IPS-18a (cell line): ENCODE measurements around the gene CMPK1.
"Not testable (repeated sequence)": the region's sequence is repeated elsewhere in the genome, so short reads cannot be mapped to it uniquely, and the experiment has no call there.

Source experiments
- H3K27ac ChIP-seq: one replicate; pipeline ENCODE4 v1.5.1; 2013; ENCODE audit warnings: low read length
- H3K27me3 ChIP-seq: one replicate; pipeline ENCODE4 v1.6.1; 2013; ENCODE audit warnings: mild to moderate bottlenecking, low read length; ENCODE audit not compliant: control insufficient read depth, insufficient read depth
- H3K36me3 ChIP-seq: one replicate; pipeline ENCODE4 v1.6.1; 2013; ENCODE audit warnings: low read depth, low read length; ENCODE audit not compliant: control insufficient read depth
- H3K4me1 ChIP-seq: one replicate; pipeline ENCODE4 v1.6.1; 2013; ENCODE audit warnings: low read depth, low read length; ENCODE audit not compliant: control insufficient read depth
- H3K4me3 ChIP-seq: one replicate; pipeline ENCODE4 v1.5.1; 2013; ENCODE audit warnings: low read length
- H3K9ac ChIP-seq: one replicate; pipeline ENCODE4 v1.6.1; 2013; ENCODE audit warnings: mild to moderate bottlenecking, low read length, moderate library complexity
- H3K9me3 ChIP-seq: one replicate; pipeline ENCODE4 v1.6.1; 2013; ENCODE audit warnings: low read depth, low read length; ENCODE audit not compliant: control insufficient read depth

CMPK1 gene

DNA sequence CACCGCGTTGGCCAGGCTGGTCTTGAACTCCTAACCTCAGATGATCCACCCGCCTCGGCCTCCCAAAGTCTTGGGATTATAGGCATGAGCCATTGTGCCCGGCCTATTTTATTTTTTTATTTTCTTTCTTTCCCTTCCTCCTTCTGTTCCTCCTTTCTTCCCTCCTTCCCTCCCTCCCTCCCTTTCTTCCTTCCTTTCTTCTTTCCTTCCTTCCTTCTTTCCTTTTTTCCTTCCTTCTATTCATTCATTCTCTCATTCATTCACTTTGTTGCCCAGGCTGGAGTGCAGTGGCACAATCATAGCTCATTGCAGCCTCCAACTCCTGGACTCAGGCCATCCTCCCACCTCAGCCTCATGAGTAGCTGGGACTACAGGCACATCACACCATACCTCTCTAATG, 13.4 kb downstream of the CMPK1 start:
- not testable (repeated sequence) for H3K4me1 ChIP-seq, H3K9ac ChIP-seq, H3K9me3 ChIP-seq, H3K36me3 ChIP-seq, H3K27ac ChIP-seq, H3K4me3 ChIP-seq, H3K27me3 ChIP-seq

DNA sequence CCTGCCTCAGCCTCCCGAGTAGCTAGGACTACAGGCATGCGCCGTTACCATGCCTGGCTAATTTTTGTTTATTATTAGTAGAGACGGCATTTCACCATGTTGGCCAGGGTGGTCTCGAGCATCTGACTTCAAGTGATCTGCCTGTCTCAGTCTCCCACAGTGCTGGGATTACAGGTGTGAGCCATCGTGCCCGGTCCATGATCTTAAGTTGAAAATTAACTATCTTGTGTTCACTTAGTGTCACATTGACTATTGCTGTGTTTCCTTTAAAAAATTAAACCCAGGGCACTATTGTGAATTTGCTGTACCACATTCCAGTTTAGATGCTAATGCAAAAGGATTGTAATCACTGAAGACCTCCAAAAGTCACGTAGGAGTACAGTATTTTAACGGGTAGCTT, 14.1 kb downstream of the CMPK1 start:
- Histone ChIP-seq H3K27me3 (no peaks in the 10 kb centered on the region), H3K9ac (no peak overlapping the region), H3K9me3 (no peaks in the 10 kb centered on the region), H3K4me1 (no peaks in the 10 kb centered on the region), H3K36me3 (no peaks in the 10 kb centered on the region), H3K4me3 (no peak overlapping the region), H3K27ac (no peak overlapping the region)

DNA sequence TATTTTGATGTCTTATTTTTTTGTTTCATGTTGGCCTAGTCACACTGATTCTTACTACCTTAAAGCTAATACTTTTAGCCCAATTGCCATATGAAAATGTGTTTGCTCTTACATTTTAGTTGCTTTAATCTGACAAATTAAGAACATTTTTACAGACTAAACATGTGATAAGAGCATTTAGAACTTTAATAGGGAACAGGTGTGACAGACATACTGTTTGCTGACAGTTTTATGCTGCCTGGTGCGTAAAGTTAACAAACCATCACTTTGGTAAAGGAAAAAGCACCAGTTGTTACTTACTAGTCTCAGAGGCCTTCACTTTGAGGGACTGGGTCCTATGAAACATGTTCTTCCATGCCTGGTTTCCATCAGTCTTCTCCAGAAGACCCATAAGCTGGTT, 14.7 kb downstream of the CMPK1 start:
- no peaks in the 10 kb centered on the region for H3K36me3 ChIP-seq
- no peak overlapping the region for H3K4me3 ChIP-seq
- no peaks in the 10 kb centered on the region for H3K9me3 ChIP-seq
- no peak overlapping the region for H3K27ac ChIP-seq
- H3K4me1 ChIP-seq = no peaks in the 10 kb centered on the region
- H3K9ac ChIP-seq = no peak overlapping the region
- no peaks in the 10 kb centered on the region for H3K27me3 ChIP-seq

DNA sequence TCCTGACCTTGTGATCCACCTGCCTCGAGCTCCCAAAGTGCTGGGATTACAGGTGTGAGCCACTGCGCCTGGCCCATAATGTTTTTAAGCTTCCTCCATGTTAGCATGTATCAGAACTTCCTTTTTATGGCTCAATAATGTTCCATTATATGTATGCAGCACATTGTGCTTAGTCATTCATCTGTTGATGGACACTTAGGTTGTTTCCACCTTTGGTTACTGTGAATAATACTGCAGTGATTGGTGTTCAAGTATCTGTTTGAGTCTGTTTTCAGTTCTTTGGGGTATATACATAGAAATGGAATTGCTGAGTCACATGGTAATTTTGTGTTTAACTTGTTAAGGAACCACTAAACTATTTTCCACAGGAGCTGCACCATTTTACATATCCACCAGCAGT, 17.7 kb downstream of the CMPK1 start:
- Histone ChIP-seq H3K4me1 (no peaks in the 10 kb centered on the region), H3K27ac (no peak overlapping the region), H3K4me3 (no peak overlapping the region), H3K27me3 (no peaks in the 10 kb centered on the region), H3K9ac (no peak overlapping the region), H3K9me3 (no peaks in the 10 kb centered on the region), H3K36me3 (no peaks in the 10 kb centered on the region)

DNA sequence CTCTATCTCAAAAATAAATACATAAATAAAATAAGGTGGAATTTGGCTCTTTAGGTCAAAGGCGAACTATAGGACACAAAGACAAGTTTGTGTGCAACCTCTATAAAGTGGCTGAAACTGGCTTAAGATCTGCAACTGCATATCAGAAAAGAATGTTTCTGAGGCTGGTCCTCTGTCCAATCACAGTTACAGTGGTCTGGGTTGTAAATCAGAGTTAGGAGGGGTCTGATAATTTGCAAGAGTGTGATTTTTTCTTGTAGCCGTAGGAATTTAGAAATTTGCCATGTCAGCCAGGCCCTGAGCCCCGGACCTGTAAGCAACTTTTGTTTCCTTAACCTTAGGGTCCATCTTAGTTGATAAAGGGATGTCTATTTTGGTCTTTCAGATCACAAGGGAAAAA, 27.8 kb downstream of the CMPK1 start:
- no peaks in the 10 kb centered on the region for H3K27me3 ChIP-seq
- no peaks in the 10 kb centered on the region for H3K9me3 ChIP-seq
- H3K4me3 ChIP-seq = no peak overlapping the region
- no peak overlapping the region for H3K27ac ChIP-seq
- no peaks in the 10 kb centered on the region for H3K36me3 ChIP-seq
- H3K4me1 ChIP-seq = no peaks in the 10 kb centered on the region
- H3K9ac ChIP-seq = no peak overlapping the region

DNA sequence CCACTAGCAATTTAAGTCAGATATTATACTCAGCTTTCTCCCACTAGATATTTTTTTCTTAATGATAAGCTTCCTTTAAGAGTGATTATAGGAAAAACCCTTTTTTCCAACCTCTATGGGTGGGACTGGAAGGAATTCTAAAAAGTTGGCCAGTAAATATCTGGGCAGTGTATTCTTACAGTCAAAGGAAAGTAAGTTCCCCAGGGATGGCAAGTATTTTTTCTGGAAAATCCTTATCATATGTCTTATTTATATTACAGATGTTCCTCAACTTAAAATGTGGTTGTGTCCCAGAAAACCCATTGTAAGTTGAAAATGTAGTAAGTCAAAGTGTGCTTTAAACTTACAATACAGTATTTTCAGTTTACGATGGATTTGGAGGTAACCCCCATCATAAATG, 29.2 kb downstream of the CMPK1 start:
- H3K4me1 ChIP-seq = no peaks in the 10 kb centered on the region
- no peak overlapping the region for H3K27ac ChIP-seq
- H3K4me3 ChIP-seq = no peak overlapping the region
- H3K36me3 ChIP-seq = no peaks in the 10 kb centered on the region
- no peaks in the 10 kb centered on the region for H3K27me3 ChIP-seq
- H3K9me3 ChIP-seq = no peaks in the 10 kb centered on the region
- no peak overlapping the region for H3K9ac ChIP-seq

DNA sequence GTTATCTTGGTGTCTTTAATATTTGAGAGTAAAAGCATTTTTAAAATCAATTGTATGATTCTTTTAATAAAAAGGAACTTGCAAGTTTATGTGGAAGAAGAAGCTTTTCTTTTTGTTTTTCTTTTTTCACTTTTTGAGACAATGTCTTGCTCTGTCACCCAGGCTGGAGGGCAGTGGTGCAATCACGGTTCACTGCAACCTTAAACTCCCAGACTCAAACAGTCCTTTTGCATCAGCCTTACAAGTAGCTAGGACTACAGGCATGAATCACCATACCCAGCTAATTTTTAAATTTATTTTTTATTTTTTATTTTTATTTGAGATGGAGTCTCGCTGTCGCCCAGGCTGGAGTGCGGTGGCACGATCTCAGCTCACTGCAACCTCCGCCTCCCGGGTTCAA, 34.1 kb downstream of the CMPK1 start:
- peaks cover 7% of the 10 kb centered on the region for H3K36me3 ChIP-seq
- no peak overlapping the region for H3K27ac ChIP-seq
- no peaks in the 10 kb centered on the region for H3K27me3 ChIP-seq
- H3K9ac ChIP-seq = no peak overlapping the region
- no peak overlapping the region for H3K4me3 ChIP-seq
- H3K4me1 ChIP-seq = no peaks in the 10 kb centered on the region
- H3K9me3 ChIP-seq = no peaks in the 10 kb centered on the region

DNA sequence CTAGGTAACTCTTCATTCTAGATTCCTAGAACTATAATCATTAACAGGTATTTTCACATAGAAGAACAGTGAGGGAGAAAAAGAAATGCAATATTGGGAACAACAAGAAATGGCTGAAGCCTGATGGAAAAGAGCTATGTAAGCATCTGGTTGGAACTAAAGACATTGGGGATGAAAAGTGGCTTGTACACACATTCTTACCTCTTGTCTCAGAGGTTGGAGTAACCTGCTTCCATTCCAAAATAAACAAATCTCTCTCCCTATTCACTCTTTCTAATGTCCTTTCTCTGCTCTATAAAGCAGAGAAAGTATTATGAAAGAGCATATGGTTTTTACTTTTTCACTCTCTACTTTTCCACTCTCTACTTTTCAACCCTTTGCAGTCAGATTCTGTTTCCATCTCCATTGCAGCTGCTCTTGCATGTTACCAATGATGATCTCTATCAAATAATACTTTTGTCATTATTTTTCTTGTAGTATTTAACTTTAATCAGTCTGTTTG, 37.5 kb downstream of the CMPK1 start:
- Histone ChIP-seq H3K4me1 (no peaks in the 10 kb centered on the region), H3K9me3 (no peaks in the 10 kb centered on the region), H3K27ac (no peak overlapping the region), H3K27me3 (no peaks in the 10 kb centered on the region), H3K36me3 (peaks cover 23% of the 10 kb centered on the region), H3K4me3 (no peak overlapping the region), H3K9ac (no peak overlapping the region)

DNA sequence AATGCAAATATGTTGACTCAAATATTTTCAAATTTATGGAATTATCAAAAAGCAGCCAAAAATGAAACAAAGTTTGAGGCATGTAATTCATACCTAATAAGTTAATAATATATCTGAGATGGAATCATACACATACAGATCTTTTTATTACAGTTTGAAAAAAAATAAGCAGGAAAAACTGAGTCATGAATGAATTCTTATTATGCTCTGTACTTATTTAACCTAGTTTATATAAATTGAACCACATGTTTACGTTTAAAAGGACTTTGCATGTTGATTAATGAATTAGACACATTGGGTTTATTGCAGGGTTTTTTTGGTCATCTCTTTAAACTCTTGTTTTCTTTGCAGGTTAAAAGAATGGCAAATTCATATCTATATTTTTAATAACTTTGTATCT, 40.9 kb downstream of the CMPK1 start:
- peaks cover 11% of the 10 kb centered on the region for H3K4me1 ChIP-seq
- H3K36me3 ChIP-seq = peaks cover 19% of the 10 kb centered on the region

DNA sequence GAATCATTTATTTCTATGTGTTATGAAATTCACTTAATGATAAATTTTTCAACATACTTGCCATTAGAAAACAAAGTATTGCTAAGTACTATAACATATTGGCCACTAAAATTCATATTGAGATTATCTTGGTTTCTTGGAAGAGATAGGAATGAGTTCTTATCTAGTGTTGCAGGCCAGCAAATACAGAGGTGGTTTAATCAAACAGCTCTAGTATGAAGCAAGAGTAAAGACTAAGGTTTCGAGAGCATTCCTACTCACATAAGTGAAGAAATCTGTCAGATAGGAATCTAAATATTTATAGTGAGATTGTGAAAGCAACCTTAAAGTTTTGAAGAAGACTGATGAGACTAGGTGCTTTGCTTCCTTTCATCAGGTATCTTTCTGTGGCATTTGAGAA, 44.6 kb downstream of the CMPK1 start:
- Histone ChIP-seq H3K4me1 (peaks cover 11% of the 10 kb centered on the region), H3K9ac (no peak overlapping the region), H3K9me3 (no peaks in the 10 kb centered on the region), H3K27ac (no peak overlapping the region), H3K4me3 (no peak overlapping the region), H3K27me3 (no peaks in the 10 kb centered on the region), H3K36me3 (peaks cover 12% of the 10 kb centered on the region)

More for the DNA sequence above, 40.9 kb downstream of the CMPK1 start:
- H3K27ac ChIP-seq = no peak overlapping the region
- no peaks in the 10 kb centered on the region for H3K27me3 ChIP-seq
- no peaks in the 10 kb centered on the region for H3K9me3 ChIP-seq
- no peak overlapping the region for H3K4me3 ChIP-seq
- H3K9ac ChIP-seq = no peak overlapping the region

DNA sequence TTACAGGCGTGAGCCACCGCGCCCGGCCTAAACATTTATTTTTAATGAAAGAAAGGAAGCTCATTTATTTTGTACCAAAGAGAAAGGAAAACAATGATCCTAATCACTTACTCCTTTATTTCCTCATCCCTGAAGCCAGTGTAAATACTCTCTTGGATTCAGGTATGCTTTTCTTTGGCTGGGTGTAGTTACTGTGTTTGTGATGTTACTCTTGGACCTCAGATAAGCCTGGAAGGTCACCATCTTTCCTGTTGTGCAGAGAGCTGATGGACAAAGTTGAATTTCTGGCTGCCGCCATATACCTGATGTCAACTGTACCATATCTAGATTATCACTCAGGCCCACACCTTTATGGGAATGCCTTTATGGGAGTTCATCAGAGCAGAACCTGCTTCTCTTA, 47.1 kb downstream of the CMPK1 start:
- Histone ChIP-seq H3K36me3 (no peaks in the 10 kb centered on the region), H3K9me3 (no peaks in the 10 kb centered on the region), H3K4me3 (no peak overlapping the region), H3K27me3 (no peaks in the 10 kb centered on the region), H3K4me1 (peaks cover 11% of the 10 kb centered on the region), H3K9ac (no peak overlapping the region), H3K27ac (no peak overlapping the region)

DNA sequence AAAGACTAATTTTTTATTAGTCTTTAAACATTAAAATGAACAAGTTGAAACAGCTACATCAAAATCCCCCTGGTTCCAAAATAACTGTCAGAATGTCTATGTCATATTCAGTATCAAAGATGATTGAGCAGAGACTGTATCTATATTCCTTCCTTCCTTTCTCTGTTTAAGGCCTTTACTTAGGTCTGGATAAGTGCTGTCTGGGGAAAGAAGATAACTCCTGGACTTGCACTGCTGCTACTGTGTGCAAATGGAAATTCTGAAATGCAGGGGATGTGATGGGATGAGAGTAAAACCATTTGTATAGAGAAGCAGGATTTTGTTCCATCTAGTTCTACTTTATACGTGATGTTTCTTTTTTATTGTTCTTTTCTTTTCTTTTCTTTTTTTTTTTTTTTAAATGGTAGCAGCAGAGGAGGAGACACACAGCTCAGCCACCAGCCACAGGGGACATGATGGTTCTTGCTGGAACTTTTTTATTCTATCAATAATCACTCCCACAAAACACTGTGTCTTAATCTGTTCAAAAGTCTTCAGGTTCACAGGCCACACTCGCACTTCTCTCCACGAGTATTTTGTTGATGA, 48.9 kb downstream of the CMPK1 start:
- peaks cover 11% of the 10 kb centered on the region for H3K4me1 ChIP-seq
- no peaks in the 10 kb centered on the region for H3K36me3 ChIP-seq
- no peak overlapping the region for H3K4me3 ChIP-seq
- H3K27me3 ChIP-seq = peaks cover under 1% of the 10 kb centered on the region
- no peak overlapping the region for H3K27ac ChIP-seq
- H3K9me3 ChIP-seq = no peaks in the 10 kb centered on the region
- H3K9ac ChIP-seq = no peak overlapping the region
